ENCODE measurements around the gene RBBP8NL.
"Not testable (repeated sequence)": the region's sequence is repeated elsewhere in the genome, so short reads cannot be mapped to it uniquely, and the experiment has no call there.

The RBBP8NL gene

DNA sequence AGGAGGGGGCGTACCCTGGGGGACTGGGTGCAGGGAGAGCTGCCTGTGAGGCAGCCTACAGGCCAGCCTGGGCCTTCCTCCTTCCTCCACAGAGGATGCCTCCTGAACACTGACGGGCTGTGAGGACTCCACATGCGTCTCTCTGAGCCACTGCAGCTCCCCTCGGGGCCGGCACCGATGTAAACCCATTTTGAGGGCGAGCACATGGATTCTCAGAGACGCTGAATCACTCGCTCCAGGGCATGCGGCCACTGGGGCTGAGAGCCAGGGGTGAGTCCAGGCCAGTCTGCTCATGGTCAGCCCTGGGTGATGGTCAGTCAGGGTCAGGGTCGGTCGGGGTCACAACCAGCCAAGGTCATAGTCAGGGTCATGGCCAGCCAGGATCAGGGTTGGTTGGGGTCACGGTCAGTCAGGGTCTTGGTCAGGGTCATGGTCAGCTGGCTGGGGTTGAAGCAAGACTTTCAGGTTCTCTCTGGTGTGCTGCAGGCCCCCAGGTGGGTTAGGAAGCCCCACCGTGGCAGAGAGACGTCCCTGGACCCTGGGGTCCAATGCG is 14.7 kb upstream of the RBBP8NL start:
- no peak for DNase-seq

DNA sequence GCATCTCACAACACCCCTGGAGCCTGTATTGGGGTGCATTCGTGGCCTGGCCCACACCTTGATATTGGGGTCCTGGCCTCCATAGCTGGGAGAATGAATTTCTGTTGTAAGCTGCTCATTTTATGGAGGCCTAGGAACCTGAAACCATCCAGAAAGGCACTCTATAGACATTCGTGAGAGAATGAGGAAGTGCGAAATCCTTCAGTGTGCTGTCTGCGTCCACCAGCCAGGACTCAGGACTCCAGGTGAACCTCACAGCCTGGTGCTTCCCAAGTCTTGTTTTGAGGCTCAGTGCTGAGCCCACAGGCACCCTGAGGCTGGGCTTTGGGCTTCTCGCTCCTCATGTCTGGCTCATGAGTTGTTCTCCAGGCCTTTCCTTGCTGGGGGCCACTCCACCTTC is 11.9 kb upstream of the RBBP8NL start:
- no peak for DNase-seq

DNA sequence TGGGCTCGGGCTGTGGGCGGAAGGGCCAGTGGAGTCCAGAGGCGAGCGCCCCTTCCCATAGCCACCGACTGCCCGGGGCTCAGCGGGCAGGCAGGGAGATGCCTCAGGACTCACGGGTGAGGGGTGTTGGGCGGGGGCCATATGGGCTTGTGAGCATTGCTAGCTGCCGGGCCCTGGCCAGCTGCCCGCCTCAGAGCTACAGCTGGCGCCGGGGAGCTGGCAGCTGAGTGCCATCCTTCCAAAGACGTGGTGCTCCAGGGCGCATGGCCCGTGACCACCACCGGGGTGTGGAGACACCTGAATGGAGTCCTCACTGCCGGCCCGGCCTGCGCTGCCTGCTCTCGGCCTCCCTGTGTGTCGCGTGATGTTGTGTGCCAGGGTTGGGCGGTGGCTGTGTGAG is 10.6 kb upstream of the RBBP8NL start:
- no peak for DNase-seq

DNA sequence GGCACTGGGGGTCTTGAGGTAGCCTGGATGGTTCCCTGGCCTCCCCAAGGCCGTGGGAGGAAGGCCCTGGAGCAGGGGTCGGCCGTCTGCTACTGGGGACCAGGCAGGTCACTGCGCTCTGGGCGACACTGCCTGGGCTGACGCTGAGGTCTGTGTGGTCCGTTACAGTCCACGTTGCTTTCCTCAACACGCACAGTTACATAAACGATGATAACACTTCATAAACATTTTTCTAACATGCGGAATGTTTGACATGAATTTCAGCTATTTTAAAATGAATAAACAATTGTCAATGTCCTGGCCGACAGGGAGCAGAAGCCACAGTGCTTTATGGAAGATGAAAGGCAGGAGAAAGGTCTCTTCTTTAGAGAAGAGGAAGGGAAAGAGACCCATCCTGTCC is 10.2 kb upstream of the RBBP8NL start:
- DNase-seq, result no peak

DNA sequence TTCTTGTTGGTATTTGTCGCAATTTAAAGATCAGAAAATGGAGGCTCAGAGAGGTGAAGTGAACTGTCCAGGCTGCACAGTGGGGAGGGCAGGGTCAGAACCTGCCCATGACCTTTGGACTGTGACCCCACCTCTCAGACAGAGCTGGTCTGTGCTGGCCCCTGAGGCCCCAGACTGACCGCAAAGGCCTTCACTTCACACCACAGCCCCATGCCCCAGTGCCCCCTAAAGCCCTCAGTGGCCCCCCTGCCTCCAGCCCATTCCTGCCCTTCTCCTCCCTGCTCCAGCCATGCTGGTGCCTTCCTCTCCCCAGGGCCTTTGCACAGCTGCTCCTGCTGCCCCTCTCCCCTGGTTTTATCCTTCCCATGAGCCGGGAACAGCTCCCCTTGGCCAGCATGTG is 9.4 kb upstream of the RBBP8NL start:
- no peak for DNase-seq

DNA sequence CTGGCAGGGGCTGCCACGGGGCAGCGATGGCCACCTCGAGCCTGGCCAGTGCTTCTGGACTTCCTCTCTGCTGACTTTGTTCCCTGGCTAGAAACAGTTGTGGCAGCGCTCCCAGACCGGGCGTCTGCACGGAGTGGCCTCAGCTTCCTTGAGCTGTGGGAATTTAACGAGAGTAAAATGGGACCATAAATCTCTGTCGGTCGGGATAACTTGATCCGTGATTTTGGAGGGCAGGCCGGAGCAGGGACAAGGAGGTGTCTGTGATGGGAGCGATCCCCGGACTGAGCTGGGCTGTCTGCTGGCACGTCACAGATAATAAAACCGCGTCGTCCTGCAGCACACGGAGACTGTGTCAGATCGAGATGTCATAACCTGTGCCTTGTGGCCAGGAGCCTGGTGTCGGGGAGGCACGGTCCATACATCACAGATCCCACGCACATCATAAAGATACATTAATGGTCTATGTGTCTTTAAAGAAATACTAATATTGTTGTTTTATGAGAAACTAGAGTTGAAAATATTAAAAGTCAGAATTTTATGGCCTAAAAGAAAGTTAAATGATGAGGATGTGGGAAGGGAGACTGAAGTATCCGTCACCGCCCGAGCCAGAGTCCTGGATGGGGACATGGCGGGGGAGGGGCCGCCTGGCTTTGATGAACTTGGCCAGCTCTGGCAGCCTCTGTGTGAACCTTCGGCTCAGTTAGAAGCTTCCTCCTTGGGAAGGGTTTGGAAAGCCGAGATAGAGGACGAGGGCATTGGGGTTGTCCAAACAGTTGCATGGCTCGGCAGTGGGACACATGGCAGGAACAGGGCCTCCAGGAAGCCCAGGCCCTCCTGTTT is 6.5 kb upstream of the RBBP8NL start:
- no peak for DNase-seq

DNA sequence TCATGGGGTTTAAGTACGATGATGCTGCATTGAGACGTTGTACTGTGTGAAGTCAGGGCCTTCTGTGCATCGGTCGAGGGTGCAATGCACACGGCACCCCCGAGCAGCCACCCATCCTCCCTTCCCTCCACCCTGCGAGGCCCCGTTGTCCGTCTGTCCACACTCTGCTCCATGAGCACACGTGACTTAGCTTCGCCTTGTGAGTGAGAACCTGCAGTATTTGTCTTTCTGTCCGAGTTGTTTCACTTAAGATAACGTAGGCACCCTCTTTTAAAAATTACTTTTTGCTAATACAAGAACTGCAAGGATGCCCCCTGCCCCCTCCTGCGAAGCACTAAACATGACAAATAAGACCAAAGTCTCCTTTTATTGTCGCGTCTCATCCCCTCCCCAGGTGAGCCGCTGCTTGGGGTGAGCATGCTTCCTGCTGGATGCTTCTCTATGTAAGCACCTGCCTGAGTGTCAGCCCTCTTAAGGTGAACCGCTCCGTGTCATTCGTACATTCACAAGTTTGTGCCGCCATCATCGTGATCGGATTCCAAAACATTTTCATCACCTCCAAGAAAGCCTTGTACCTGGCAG is 3.6 kb upstream of the RBBP8NL start:
- no peak for DNase-seq

DNA sequence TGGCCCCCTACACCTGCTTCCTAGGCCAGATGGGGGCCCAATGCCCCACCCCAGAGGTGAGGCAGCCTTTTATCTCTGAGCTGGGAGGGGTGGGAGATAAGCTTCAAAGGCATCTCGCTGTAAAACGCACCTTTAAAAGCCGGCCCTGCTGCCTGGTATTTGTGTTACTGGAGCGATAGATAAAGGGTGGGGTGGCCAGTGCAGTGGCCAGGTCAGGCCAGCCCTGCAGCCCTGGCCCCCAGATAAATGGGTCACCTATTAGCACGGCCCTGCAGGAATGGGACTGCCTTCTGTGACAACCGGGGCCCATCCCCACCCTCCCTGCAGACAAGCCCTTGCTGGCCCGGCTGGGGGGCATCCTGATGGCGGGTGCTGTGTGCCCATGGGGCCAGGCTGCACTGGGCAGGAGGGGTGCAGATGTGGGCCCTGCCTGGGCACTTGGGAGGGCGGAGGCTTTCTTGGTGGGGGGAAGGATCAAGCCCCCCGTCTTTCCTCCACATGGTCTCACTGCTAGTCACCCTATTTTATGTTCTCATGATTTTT is 3.0 kb upstream of the RBBP8NL start:
- DNase-seq, result no peak

DNA sequence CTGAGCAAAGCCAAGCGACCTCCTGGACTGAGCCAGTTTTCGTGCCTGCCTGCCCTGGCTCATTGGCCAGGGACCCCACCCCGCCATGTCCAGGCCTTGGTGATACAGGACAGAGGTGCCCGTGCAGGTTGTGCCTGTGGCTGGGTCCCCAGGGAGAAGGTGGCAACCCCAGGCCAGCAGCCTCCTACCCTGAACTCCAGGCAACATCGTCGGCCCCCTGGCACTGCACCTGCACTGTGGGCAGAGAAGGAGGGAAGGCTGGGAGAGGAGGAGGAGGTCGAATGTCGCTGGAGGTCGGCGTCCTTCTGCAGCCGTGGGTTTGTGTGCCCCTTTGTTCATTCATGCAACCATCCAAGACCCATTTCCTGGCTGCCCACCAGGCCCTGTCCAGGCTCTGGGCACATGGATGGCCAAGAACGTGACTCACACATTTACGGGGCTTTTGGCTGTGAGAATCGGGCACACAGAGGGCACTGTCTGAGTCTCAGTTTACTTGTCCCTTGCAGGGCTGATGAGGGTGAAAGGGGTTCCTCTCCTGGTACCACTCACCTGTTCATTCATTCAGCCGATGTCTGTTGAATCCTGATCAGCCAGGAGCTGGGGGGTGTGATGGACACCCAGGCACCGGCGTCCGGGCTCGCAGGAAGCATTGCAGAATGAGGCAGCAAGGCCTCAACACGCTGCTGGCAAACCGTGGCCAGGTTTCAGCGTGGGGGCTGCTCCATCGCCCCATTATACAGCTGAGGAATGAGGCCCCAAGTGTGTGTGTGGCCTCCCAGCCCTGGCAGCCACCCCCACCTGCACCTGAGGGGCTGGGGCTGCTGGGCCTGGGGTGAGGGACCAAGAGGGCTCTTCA is 2.3 kb upstream of the RBBP8NL start:
- DNase-seq, result no peak

DNA sequence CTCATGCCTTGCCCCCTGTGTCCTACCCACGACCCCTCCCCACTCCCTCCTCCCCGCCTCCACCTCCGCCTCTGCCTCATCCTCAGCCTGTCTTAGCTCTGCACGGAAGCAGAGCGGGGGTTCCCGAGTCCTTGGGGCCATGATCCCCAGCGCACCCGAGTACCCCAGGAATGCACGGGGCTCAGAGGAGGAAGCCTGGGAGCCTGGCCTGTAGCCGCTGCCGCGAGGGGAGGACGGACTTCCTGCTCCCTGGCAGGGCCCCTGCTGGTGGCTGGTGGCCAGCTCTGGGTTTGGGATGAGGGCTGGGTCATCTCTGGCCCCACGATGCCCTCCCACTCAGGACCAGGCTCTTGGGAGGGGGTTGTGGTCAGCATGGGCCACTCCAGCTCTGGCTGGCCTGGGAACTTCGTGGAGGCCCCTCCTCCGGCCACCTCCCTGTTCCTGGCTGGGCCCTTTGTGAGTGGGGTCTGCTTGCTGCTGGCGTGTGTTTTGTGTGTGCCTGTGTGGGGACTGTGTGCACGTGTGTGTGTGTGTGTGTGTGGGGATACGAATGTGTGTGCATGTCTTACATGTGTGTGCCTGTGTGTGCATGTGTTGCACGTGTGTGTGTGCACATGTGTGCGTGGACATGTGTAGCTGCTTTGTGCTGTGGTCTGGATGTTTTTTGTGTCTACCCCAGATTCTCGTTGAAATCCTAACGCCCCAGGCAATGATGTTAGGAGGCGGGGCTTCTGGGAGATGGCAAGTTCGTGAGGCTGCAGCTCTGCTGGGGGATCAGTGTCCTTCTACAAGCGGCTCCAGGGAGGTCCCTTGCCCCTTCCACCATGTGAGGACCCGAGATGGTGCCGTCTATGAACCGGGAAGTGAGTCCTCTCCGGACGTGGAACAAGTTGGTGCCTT is 1.3 kb upstream of the RBBP8NL start:
- DNase-seq, result no peak

DNA sequence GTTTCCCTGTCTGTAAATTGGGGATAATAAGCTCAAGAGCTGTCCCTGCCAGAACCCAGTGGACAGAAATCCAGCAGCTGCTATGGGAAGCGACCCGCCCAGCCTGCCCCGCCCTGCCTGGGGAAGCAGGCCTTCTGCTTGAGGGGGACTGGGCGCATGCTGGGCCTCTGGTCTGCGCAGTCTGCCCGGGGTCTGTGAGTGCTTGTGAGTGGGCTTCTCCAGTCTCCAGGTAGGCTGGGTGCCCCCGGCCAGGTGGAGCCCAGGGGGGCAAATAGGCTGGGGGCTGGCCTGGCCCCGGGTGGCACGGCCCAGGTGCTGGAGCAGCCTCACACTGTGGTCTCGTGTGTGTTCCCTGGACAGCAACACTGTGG is 648 bp upstream of the RBBP8NL start:
- no peak for DNase-seq

DNA sequence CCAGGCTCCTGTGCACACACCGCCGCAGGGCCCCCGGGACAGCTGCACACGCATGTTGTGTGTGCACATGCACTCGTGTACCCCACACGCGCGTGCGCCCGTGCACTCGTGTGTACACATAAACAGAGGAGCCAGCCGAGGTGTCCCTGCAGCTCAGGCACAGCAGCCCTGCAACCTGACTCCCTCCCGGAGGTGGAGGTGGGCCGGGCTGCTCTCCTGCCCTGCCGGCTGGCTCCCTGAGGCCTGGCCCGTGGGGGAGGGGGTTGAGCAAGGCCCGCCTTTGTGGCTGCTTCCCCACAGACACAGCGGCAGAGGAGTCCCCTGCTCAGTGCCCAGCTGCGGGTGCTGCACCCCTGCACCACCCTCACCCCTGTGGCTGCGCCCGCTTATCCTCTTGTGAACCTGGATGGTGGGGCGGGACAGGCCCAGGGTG is 624 bp downstream of the RBBP8NL start:
- no peak for DNase-seq

DNA sequence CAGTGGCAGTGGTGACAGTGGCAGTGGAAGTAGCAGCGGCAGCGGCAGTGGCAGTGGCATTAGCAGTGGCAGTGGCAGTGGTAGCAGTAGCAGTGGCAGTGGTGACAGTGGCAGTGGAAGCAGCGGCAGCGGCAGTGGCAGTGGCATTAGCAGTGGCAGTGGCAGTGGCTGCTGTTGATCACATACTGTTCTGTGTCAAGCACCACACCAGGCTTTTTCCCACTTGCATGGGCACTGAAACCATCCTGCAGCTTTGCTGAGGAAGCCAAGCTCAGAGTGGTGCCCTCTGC is 1.3 kb downstream of the RBBP8NL start:
- DNase-seq, result not testable (repeated sequence)

DNA sequence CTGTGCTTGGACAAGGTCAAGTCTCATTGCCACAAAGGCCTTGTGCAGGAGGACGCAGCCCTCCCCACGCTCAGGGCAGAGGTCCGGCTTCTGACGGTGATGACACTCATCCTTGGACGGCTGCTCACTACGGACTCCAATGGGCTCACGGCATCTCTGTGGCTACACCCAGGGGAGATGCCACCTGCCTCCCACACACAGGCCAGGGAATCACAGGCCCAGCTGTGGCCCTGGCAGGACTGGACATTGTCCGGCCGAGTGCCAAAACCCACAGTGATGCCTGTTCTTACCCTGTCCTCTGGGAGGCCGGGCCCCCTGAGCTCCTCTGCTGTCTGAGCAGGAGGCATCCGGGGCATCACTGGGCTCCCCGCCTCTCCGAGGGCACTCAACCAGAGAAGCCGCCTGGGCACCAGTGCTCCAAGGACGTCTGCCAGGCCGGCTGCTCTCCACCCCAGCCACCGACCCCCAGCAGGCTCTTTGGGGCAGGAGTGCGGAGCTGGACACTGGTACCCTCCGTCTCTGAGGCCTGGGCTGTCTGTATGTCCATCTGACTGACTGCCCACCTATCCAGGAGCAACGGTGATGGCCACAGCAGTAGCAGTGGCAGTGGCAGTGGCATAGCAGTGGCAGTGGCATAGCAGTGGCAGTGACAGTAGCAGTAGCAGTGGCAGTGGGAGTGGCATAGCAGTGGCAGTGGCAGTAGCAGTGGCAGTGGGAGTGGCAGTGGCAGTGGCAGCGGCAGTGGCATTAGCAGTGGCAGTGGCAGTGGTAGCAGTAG is 1.9 kb downstream of the RBBP8NL start:
- no peak for DNase-seq

DNA sequence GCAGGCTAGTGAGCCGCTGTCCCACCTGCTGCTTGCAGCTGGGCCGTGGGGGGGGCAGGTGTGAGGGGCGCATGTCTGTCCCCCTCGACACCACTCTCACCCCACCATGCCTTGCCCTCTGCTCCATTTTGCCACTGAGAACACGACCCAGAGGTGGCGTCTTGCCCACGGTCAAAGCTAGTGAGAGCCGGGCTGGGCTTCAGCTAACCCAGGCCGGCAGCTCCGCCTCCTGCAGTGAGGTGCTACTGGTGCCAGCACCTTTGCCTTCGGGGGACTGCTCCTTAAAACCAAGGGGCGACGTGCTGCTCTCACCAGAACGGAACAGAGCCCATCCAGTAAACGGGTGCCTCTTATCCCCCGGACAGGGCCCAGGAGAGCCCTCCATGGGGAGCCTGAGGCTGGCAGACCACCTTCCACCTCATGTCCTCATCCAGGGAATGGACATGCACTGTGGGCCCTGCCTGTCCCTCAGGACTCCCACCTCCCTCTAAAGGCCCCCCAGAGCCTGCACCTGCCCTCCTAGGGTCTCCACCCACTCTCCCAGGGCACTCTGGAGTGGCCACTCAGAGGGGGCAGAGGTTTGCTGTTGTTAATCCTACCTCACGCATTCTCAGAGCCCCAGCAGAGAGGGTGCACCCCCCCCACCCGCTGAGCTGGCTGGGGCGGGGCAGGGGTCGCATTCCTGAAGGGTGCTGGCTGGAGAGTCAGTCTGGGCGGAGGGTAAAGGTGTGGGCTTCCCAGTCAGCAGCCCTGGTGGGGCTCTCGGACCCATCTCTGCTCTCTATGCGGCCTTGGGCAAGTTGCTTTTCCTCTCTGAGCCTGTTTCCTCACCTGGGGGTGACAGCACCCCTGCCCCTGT is 2.9 kb downstream of the RBBP8NL start:
- no peak for DNase-seq

DNA sequence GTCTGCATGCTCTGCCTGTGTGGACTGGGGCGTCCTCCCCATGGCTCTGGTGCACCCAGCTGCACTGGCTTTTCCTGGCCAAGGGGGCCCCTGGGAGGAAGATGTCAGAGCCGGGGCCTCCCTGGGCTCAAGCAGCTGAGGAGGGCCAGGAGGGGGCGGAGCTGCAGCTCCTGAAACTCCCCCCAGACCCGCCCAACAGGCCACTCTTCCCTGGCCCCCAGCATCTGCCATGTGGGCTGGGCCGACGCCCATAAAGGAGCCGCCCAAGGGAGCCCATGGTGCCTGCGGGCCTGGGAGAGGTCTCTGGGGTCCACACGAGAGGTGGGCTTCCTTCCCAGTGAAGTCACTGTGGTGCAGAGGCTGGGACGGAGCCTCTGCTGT is 4.0 kb downstream of the RBBP8NL start:
- DNase-seq, result no peak

DNA sequence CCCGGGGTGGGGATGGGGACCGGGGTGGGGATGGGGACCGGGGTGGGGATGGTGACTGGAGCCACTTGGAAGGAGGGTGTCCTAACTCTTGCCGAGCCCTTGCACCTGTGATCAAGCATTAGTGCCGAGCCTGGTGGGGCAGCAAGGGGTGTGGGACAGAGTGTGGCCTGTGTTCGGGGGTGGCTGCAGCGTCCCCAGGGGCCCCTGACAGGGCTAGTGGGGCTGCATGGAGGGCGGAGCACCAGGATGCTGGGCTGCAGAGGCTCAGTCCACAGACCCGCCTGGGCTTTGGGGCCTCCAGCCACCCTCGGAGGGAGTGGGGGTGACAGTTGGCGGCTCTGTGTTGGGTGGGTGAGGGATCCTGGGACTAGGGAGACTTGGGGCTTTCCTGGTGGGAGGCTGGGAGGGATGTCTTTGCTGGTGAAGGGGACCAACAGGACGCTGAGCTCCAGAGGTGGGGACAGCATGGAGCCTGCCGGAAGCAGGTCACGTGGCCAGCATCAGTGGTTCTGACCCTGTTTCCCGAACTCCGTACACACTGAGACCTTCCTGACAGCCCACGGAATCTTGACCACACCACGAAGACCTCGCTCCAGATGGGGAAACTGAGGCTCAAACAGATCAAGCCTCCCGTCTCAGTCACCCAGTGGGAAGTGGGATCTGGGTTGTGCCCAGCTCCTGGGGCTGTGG is 4.6 kb downstream of the RBBP8NL start:
- no peak for DNase-seq

DNA sequence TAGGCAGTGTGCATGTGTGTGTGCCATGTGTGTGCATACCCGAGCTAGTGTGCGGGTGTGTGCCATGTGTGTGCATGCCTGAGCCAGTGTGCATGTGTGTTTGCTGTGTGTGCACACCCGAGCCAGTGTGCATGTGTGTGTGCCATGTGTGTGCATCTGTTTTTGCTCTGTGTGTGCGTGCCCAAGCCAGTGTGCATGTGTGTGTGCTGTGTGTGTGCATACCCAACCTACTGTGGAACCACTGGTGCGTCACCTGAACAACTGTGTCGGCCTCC is 5.7 kb downstream of the RBBP8NL start:
- no peak for DNase-seq

DNA sequence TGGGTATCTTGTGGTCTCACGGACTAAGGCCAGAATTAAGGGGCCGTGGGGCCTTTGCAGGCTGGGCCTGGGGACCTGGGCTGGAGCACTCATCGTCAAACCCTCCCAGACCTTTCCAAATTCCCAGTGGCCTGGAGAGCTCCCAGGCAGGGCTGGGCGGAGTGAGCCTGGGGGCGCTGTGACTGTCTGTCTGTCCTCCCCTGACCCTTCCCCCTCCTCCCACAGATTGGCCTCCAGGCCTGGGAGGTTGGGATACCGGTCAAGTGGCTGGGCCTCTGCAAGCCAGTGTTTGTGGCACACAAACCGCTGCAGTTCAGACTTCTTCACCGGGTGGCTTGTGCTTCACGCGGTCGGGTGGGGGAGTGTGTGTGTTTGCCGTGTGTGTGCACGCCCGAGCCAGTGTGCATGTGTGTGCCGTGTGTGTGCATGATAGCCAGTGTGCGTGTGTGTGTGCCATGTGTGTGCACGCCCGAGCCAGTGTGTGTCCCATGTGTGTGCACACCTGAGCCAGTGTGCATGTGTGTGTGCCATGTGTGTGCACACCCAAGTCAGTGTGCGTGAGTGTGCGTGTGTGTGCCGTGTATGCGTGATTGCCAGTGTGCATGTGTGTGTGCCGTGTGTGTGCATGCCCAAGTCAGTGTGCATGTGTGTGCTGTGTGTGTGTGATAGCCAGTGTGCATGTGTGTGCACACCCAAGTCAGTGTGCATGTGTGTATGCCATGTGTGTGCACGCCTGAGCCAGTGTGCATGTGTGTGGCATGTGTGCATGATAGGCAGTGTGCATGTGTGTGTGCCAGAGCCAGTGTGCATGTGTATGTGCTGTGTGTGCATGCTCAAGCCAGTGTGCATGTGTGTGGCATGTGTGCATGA is 6.3 kb downstream of the RBBP8NL start:
- DNase-seq, result no peak
